Duodenal mucosa (tissue), 2 donors: Measurements from ENCODE around the gene C10orf105.

ENCODE experiments used
- H3K27ac ChIP-seq: one replicate; pipeline ENCODE4 v1.7.0; 2013; ENCODE audit warnings: low read depth, low read length
- H3K27me3 ChIP-seq, 2 donors: one replicate each; pipeline ENCODE4 v1.7.0; 2013; ENCODE audit warnings: low read length in 2 of 2, control low read depth in 1 of 2; ENCODE audit not compliant: insufficient read depth in 2 of 2, control insufficient read depth in 1 of 2
- H3K36me3 ChIP-seq, 2 donors: one replicate each; pipeline ENCODE4 v1.7.0; 2013; ENCODE audit warnings: low read length in 2 of 2, control low read depth in 1 of 2; ENCODE audit not compliant: insufficient read depth in 2 of 2, control insufficient read depth in 1 of 2
- H3K4me1 ChIP-seq, 2 donors: one replicate each; pipeline ENCODE4 v1.7.0; 2013; ENCODE audit warnings: low read length in 2 of 2, control low read depth in 1 of 2; ENCODE audit not compliant: insufficient read depth in 2 of 2, control insufficient read depth in 1 of 2
- H3K4me3 ChIP-seq, 2 donors: one replicate each; pipeline ENCODE4 v1.7.0; 2013; ENCODE audit warnings: low read length in 2 of 2, low read depth in 1 of 2
- H3K9ac ChIP-seq, 2 donors: one replicate each; pipeline ENCODE4 v1.7.0; 2013; ENCODE audit warnings: low read length in 2 of 2, low read depth in 1 of 2
- H3K9me3 ChIP-seq, 2 donors: one replicate each; pipeline ENCODE4 v1.7.0; 2013; ENCODE audit warnings: low read length in 2 of 2, control low read depth in 1 of 2; ENCODE audit not compliant: control insufficient read depth in 1 of 2

C10orf105 gene

DNA sequence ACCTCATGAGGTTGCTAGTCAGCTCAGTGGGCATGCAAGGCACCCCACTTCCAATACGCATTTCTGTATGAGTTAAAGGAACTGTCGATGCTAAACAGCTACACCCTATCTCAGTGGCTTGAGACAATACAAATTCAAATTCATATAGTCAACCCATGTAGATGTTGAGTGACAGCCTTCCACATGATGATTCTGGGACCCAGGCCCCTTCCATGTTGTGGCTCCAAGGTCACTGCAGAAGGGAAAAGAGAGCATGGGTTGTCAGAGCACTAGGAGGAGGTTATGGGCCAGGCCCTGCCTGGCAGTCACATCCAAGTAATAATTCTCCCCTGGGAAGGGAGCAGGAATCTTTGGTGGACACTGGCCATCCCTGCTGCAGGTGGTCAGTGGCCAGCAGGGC is 28.2 kb downstream of the C10orf105 start:
- Histone ChIP-seq H3K4me3 (no peak overlapping the region), H3K4me1 (peaks cover 25 to 38% of the 10 kb centered on the region in 2 donors), H3K9ac (no peak overlapping the region), H3K9me3 (no peaks in the 10 kb centered on the region), H3K27me3 (no peaks in the 10 kb centered on the region), H3K36me3 (no peaks in the 10 kb centered on the region), H3K27ac (no peak overlapping the region)

DNA sequence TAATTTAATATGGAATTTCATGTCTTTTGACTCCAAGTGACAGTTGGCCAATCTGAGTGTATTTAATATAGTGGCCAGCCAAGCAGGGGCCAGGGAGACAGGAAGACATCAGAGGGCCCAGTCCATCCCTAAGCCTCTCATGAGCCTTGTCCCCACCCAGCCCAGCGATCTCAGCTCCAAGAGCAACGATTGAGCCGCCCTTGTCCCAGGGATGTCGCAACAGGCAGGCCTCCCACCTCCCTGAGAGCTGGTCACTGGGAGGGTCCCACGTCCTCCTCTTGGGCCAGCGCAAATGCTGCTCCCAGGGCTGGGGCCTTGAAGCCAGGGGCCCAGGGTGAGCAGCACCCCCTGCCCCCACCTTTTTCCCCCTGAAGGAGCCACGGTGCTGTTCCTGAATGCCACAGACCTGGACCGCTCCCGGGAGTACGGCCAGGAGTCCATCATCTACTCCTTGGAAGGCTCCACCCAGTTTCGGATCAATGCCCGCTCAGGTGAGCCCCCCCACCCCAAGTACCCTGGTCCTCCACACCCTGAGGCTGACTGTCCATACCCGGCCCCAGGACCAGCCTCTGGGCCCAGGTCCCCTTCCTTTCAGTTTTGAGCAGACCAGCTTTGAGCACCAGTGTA is 29.4 kb downstream of the C10orf105 start:
- no peaks in the 10 kb centered on the region for H3K36me3 ChIP-seq
- no peaks in the 10 kb centered on the region for H3K27me3 ChIP-seq
- no peak overlapping the region for H3K9ac ChIP-seq
- no peaks in the 10 kb centered on the region for H3K9me3 ChIP-seq
- H3K27ac ChIP-seq: no peak overlapping the region
- H3K4me1 ChIP-seq: peaks cover 22 to 26% of the 10 kb centered on the region in 2 donors
- no peak overlapping the region for H3K4me3 ChIP-seq

DNA sequence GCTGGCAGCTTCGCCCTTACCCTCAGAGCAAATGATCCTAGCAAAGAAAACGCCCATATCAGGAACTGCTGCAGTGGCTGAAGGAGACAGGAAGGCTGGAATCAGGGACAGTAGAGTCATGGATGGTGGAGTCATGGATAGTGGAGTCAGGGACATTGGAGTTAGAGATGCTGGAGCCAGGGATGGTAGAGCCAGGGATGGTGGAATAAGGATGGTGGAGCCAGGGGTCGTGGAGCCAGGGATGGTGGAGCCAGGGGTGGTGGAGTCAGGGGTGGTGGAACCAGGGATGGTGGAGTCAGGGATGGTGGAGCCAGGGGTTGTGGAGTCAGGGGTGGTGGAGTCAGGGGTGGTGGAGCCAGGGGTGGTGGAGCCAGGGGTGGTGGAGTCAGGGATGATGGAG is 31.3 kb downstream of the C10orf105 start:
- Histone ChIP-seq H3K4me3 (no peak overlapping the region), H3K27me3 (no peaks in the 10 kb centered on the region), H3K27ac (no peak overlapping the region), H3K9me3 (no peaks in the 10 kb centered on the region), H3K9ac (no peak overlapping the region), H3K36me3 (no peaks in the 10 kb centered on the region), H3K4me1 (peaks cover 17 to 19% of the 10 kb centered on the region in 2 donors)

DNA sequence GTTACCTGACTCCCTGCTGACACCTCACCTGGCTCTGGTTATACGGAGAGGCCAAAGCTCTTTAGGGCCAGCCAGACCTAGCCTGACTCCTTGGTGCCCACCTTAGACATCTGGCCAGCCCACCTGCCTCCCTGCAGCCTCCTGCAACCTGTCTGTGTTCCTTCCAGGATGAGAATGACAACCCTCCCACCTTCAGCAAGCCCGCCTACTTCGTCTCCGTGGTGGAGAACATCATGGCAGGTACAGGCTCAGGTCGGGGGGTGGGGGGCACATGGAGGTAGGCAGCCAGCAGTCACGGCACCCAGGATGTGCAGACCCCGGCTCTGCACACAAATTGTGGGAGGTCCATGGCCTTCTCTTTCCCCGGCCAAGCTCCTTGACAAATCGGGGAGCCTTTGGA is 32.1 kb downstream of the C10orf105 start:
- H3K9ac ChIP-seq: no peak overlapping the region
- H3K27ac ChIP-seq: no peak overlapping the region
- no peaks in the 10 kb centered on the region for H3K36me3 ChIP-seq
- peaks cover 10 to 13% of the 10 kb centered on the region in 2 donors for H3K4me1 ChIP-seq
- H3K27me3 ChIP-seq: no peaks in the 10 kb centered on the region
- no peaks in the 10 kb centered on the region for H3K9me3 ChIP-seq
- H3K4me3 ChIP-seq: no peak overlapping the region

DNA sequence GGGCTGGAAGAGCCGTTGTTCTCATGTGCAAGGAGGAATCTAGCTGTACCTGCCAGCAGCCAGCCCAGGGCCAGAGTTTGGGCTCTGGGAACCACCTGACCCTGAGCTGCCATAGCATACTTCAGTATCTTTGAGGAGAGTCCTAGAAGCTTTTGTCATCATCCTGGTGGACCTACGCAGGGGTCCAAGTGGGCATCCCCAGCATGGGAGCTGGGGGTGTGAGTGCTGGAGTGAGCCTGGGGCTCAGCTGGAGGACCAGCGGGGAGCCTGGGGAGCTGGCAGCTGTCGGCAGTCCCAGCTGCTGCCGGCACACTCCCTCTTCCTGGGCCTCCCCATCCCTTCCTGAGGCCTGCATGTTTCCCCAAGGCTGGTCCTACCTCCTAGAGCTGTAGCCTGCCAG is 32.5 kb downstream of the C10orf105 start:
- Histone ChIP-seq H3K9me3 (no peaks in the 10 kb centered on the region), H3K4me1 (peaks cover 10 to 11% of the 10 kb centered on the region in 2 donors), H3K27me3 (no peaks in the 10 kb centered on the region), H3K27ac (no peak overlapping the region), H3K36me3 (no peaks in the 10 kb centered on the region), H3K9ac (no peak overlapping the region), H3K4me3 (no peak overlapping the region)

DNA sequence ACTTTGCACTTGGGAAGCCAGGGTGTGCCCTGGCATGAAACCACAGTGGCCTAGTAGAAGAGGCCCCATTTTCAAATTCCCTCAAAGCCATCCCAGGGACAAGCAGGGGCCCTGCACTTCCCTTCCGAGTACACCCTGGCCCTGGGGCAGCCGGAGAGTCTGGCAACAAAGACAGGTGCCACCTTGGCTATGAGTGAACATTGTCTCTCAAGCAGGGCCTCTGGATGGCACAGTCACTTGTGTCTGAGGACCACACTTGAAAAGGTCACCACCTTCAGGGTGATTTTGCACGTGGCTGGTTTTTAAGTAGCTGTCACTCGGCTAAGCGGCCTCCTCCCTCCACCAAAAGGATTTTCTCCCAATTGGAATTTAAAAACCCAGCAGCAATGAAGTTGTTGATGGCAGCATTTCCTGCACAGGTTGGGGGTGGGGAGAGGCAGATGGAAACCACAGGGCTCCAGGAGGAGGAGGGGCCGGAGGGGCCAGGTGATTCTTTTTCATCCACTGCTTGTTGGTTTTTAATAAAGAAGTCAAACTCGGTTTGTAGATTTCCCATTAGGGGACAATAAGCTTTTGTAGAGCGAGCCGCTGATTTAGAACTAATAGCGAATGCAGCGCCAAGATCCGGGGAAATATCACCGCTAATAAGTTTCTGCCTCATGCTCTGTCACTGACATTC is 33.9 kb downstream of the C10orf105 start:
- Histone ChIP-seq H3K36me3 (no peaks in the 10 kb centered on the region), H3K4me3 (no peak overlapping the region), H3K9ac (no peak overlapping the region), H3K27me3 (no peaks in the 10 kb centered on the region), H3K9me3 (no peaks in the 10 kb centered on the region), H3K4me1 (peaks cover 10 to 11% of the 10 kb centered on the region in 2 donors), H3K27ac (no peak overlapping the region)

DNA sequence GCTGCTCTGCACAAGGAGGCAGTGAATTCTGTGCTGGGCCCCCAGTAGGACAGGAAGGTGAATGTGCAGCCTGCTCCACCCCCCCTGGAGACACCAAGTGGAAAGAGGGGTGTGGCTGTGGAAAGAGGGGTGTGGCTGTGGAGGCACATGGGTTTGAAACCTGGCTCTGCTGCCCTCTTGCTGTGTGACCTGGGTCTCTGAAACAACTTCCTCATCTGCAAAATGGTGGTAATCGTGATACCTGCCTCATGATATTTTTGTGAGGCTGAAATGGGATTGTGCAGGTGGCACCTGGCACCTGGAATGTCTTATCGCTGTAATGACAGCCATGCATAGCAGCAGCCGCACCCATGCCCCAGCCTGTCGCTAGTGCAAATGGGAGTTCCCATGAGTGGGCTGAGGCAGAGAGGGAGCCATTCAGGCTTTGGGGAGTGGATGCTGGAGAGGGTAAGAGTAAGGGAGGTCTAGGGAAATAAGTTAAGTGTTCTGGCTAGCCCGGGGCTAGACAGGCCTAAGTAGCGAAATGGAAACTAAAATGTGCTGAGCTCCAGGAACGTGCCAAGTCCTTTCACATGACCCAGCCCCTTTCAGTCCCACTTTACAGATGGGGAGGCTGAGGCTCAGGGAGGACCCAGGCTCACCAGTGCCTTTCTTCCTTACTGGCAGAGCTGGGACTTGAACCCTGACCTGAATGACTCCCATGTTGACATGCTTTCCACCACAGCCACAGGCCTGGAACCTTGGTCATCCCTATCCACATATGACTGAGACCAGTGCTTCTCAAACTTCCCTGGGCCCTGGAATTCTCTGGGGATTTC is 35.0 kb downstream of the C10orf105 start:
- no peaks in the 10 kb centered on the region for H3K27me3 ChIP-seq
- no peaks in the 10 kb centered on the region for H3K9me3 ChIP-seq
- no peak overlapping the region for H3K9ac ChIP-seq
- no peaks in the 10 kb centered on the region for H3K36me3 ChIP-seq
- peaks cover 10 to 11% of the 10 kb centered on the region in 2 donors for H3K4me1 ChIP-seq
- H3K27ac ChIP-seq: no peak overlapping the region
- H3K4me3 ChIP-seq: no peak overlapping the region

DNA sequence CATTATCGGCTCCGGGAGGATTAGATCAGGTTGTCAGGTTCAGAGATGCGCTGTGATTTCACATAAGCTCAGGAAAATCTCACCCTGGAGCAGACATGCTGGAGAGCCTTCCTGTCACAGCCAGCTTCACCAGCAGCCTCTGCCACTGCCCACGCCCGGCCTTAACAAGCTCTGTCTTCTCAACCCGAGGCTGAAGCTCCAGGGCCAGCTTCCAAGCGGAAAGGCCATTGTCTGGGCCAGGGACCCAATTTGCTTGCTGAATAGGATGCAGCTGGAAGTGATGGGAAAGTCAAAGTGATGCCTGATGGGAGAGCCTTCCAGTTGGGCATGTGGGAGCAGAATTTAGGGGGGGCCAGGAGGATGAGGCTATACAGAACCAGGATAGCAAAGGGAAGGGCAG is 36.3 kb downstream of the C10orf105 start:
- Histone ChIP-seq H3K27me3 (no peaks in the 10 kb centered on the region), H3K9ac (no peak overlapping the region), H3K9me3 (no peaks in the 10 kb centered on the region), H3K4me1 (peaks cover 10 to 11% of the 10 kb centered on the region in 2 donors), H3K4me3 (no peak overlapping the region), H3K27ac (no peak overlapping the region), H3K36me3 (no peaks in the 10 kb centered on the region)

DNA sequence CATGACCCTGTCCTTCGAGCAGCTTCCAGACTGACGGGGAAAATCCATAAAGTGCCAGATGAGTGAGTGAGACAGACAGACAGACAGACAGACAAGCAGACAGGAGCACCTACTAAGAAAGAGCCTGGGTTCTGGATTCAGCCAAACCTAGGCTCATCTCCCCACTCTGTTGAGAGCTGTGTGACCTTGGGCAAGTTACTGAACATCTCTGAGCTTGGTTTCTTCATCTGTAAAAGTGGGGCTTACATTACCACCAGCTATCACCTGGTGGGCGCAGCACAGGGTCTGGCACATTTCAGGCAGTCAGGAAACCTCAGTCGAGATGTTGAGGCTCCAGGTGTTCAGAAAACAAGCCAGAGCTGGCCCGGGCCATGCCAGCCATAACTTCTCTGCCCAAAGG is 37.6 kb downstream of the C10orf105 start:
- Histone ChIP-seq H3K9me3 (no peaks in the 10 kb centered on the region), H3K4me1 (peaks cover 10 to 11% of the 10 kb centered on the region in 2 donors), H3K4me3 (no peak overlapping the region), H3K36me3 (no peaks in the 10 kb centered on the region), H3K9ac (no peak overlapping the region), H3K27me3 (no peaks in the 10 kb centered on the region), H3K27ac (no peak overlapping the region)

DNA sequence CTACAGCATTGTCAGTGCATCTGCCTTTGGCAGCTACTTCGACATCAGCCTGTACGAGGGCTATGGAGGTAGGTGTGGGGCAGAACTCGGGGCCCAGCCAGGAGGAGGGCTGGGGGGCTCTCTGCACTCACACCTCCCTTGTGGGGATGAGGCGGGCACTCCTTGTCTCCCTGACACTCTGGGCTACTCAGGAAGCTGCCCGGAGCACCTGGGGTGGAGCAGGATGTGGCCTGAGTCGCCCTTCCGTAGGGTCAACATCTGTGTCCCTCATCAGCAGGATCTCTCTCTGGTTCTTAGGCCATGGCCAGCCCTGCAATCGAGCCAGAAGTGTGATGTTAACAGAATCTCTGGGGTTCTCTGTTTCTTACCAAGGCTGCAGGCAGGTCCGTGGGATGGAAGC is 40.2 kb downstream of the C10orf105 start:
- H3K27ac ChIP-seq: no peak overlapping the region

More for the DNA sequence above, 40.2 kb downstream of the C10orf105 start:
- Histone ChIP-seq H3K36me3 (no peaks in the 10 kb centered on the region), H3K9ac (no peak overlapping the region), H3K4me3 (no peak overlapping the region), H3K9me3 (no peaks in the 10 kb centered on the region), H3K27me3 (no peaks in the 10 kb centered on the region), H3K4me1 (peaks cover 4% of the 10 kb centered on the region in 2 donors)
